ELF-1 (cell line): ENCODE results near the gene JAK1.
"Not testable (repeated sequence)": the region's sequence is repeated elsewhere in the genome, so short reads cannot be mapped to it uniquely, and the experiment has no call there.

Source experiments
- DNase-seq: peaks from one replicate; pipeline ENCODE4 v3.0.0-alpha.2; 2016; ENCODE audit warnings: low read depth, low spot score

JAK1 gene

DNA sequence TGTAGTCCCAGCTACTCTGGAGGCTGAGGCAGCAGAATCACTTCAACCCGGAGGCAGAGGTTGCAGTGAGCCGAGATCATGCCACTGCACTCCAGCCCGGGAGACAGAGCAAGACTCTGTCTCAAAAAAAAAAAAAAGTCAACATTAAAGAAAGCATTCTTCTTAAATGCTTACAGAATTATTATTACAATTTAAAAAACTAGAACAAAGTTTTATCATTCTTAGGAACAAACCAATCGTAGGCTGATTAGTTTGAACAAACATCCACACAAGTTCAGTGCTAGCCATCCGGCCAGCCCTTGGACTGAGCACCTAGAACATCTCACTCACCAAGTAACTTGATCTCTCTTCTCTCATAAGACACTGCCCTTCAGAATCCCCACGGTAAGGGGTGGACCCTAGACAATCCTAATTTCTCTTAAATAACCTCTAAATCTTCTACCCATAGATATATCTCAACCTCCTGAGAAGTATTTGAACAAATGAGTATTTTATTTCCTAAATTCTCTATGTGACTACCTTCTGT is 16.0 kb downstream of the JAK1 start:
- no peak for DNase-seq

DNA sequence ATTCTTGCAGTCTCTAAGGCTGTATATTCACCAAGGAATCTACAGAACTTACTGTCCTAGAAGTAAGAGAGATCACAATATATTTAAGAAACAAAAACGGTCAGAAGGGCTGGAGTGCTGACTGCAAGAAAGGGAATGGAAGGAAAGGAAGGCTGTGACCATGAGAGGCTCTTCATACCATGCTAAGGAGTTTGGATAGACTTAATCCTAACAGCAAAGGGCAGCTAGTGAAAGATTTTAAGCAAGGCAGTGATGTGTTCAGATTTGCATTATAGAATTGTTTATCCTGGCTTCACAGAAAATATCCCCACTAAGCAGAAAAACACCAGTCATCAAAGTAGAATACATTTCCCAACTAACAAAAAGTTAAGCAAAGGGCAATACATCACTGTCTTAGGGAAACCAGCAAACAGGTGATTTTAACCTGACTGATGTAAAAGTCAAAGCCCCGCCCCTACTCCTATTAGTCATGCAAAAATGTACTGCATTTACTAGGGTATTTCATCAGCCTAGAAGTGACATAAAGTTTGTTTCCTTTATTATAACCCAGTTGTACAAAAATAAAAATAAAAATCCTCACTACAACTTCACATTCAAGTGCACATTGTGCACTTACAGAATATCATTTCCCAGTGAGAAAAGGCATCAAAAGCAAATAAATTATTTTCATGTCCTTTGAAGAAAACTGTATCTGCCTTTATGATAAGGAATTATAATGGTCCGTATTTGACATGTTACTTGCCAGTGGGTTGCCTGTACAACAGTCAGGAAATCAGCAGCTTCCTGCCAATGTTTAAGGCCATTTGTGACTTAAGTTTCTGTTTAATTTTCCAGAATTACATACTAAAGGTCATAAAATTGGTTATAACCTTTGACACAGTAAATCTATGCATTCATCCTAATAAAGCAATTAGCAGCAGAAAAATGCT is 17.2 kb downstream of the JAK1 start:
- DNase-seq = no peak

DNA sequence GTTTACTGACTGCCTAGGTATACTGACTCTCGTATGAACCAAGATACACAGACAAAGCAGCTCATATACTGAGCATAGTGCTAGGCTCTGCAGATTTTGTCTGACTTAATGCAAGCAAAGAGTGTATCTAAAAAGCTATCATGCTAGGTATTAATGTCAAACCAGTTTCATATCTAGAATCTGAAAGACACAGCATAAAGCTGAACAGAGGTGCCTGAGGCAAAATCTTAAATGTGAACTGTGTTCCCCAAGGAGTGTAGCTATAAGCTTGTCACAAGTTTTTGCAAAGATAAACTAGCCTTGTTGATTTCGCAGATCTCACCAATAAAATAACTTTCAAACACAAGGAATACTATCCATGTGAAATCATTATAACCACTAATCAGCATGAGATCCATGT is 18.1 kb downstream of the JAK1 start:
- no peak for DNase-seq

DNA sequence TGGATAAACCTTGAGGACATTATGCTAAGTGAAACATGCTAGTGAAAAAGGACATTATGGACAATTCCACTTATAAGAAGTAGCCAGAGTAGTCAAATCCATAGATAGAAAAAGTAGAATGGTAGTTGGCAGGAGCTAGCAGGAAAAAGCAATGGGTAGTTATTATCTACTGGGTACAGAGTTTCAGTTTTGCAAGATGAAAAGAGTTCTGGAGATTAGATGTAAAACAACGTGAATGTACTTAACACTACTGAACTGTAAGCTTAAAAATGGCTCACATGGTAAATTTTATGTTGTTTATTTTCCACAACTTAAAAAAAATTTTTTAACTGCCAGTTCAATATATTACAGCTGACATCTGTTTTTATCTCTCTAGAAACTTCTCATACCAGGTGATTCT is 19.4 kb downstream of the JAK1 start:
- DNase-seq = no peak

DNA sequence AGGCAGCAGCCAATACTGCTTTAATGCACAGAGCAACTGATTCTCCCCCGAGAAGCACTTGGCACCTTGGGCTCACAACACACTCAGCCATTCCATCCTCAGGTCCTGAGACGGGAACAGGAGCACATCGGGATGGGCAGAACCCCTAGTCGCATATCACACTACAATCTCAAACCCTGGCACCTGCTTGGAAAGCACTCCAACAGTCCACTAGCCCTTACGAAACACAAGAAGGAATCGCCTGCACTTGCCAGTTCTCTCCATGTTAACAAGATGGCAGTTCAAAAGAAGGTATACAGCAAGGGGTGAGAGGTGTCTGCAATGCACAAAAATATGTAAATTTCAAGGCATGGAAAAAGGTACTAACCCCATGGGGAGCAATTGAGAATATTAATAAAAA is 21.4 kb downstream of the JAK1 start:
- DNase-seq = no peak

DNA sequence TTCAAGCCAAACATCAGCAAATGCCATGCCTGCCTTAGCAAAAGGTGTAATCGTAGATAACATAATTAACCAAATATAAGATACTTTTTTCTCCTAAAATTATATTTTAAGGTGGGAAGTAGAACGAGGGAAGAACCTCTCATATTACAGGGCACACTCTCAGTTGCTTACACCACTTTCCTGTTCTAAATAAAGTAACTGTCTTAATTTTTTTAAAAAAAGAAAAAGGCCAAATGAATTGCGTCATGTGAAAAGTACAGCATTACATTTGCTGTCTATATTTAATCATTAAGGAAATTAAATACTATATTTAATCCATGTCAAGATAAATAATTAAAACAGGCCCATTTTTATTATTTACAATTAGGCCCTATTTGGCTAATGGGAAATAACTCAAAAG is 23.7 kb downstream of the JAK1 start:
- DNase-seq = no peak

DNA sequence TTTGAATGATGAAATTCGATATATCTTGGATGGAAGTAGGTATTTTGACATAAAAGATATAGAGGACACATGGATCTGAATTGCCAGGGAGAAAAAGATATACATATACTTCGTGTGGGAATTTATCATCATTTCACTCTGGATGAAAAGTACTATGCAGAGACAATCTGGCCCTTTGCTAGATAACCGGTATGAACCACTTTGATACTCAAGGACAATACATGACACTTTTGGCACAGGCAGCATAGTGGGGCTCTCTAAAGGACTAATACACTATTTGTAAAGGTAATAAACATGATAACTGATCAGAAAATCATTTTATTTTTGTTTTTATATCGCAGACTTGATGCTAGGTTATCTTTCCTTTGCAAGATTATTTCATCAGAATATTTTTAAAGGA is 24.2 kb downstream of the JAK1 start:
- no peak for DNase-seq

DNA sequence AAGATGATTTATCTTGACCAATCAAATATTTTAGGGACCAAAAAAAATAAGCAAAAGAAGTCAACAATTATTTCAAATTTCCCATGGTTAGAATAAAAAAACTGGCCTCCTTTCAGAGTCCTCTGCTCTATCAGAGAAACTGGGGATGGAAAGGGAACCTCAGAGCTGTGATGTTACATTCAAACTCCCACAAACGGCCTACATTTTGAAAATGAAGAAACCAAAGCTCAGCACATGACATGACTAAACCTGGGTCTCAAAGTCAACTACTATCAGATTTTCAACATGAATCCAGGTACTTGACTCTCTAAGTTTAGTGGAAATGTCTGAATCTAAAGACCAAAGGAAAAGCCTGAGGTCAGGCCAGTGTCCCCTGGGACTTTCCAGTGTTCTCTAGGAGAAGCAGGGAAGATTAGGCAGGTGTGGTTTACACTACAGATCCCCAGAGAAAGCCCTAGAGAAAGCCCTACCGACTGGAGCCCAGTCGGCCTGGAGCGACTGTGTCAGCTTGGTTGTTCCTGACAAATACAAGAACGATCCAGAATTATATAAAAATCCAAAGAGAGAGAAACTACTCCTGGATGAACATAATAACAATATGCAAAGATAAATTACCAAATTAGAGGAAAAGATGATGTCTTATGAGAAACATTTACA is 24.8 kb downstream of the JAK1 start:
- DNase-seq = peak; percentile 35

DNA sequence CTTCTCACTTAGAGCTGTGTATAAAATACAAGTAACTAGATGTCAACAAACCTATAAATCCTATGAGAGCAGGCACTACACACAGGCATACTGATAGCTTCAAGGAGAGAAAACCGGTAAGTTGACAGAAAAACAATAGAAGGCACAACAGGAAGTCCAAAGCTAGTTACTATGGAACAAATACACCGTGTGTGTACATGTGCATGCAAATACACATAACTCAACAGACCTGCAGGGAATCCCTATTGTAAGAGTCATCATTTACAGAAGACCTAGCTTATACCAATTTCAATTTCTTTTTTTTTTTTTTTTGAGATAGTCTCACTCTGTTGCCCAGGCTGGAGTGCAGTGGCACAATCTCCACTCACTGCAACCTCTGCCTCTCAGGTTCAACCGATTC is 26.3 kb downstream of the JAK1 start:
- DNase-seq = no peak

DNA sequence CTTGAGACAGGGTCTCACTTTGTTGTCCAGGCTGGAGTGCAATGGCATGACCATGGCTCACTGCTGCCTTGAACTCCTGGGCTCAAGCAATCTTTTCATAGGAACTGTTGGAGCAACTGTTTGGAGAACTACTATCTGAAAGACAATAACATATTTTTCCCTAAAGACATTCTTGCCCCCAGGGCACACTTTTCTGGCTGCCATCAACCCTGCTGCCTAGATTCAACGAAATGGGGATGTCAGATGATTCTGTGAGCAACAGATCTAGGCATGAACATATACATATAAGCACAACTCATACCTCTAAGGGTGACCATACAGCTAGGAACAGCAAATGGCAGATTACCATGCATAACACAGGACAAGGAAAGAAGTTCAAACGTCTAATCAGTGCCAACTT is 27.4 kb downstream of the JAK1 start:
- no peak for DNase-seq

DNA sequence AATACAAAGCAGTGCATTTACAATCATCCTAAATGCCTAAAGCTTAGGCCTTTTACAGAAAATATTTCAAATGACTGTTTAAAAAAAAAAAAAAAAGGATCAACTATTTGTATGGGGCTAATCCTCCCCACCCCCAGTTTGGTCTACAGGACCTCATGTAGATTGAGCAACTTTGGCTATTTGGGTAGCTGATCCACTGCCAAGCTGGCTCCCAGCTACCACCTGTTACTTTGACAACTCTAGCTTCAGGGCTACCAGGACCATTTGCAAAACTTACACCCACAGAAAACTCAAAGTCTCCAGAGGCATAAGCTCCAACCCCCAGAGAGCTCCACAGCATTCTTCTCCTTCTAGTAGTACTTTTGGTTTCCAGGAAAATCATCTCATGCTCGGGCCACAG is 29.4 kb downstream of the JAK1 start:
- no peak for DNase-seq

DNA sequence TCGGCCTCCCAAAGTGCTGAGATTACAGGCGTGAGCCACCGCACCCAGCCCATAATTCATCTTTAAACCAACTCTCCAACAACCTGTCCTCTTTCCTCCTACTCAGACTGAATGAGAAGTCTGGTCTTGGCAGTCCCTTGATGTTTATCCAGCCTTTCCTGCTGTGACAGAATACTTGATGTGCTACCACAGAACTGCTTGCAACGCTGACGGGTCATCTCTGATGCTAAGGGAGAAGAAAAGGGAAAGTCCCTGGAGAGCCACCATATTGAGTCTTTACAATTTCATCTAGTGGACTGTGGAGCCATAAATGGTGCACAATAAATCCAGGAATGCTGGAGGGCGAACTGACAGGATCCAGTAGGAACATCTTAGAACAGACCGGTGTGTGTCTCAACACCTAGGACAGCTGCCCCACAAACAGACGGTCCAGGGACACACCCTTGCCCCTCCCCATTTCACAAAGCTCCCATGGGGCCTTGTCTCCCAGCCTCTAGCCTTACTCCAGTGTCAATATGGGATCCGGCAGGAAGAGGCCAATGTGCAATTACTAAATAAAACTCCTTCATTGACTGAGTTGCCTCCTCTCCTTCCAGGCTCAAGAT is 30.7 kb downstream of the JAK1 start:
- DNase-seq = no peak

DNA sequence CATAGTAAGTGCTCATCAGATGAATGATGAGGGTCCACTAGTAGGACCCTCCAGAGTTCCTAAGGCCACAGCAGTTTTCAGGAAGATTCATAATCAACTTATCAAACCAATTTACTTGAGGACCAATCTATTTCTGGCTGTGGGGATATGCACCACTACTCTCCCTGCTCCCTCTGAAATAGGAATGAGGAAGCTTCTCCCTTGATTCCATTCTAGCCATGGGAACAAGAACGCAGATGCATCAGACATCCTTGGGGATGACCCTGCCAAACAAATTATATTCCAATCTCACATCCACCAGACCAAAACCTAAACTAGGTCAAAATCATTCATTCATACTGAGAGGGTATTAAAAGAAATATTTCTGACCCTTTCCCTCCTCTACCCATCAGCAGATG is 31.5 kb downstream of the JAK1 start:
- DNase-seq = no peak

DNA sequence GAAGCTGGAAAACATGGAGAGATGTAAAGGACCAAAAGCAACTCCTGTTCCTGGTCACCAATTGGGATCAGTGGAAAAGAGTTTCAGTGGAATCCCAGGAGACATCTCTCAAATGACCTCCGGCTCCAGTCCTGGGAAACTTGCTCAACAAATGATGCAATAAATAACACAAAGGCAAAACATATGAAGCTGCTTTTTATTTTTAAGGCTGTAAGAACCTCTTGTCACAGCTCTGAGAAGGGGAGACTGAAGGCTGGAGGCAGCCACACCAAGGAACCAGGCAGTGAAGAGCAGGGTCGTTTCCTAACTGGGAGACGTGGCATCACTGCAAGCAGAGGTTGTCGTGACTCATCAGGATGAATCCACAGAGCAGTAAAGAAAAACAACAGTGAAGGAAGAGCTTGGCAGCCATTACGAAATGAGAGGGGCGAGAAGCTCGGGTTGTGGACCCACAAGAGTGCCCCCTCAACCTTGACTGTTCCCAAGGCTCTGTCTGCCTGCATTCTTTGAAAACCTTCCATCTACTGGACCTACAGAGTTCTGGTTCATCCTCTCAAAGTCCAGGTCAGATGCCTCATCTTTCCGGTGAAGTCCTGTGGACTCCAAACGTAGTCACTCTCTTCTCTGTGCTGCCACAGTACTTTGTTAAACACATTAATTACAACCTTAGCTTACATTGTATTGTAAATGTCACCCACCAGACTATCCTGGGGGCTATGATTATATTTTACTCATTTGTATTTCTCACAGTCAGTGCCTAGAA is 32.1 kb downstream of the JAK1 start:
- no peak for DNase-seq

DNA sequence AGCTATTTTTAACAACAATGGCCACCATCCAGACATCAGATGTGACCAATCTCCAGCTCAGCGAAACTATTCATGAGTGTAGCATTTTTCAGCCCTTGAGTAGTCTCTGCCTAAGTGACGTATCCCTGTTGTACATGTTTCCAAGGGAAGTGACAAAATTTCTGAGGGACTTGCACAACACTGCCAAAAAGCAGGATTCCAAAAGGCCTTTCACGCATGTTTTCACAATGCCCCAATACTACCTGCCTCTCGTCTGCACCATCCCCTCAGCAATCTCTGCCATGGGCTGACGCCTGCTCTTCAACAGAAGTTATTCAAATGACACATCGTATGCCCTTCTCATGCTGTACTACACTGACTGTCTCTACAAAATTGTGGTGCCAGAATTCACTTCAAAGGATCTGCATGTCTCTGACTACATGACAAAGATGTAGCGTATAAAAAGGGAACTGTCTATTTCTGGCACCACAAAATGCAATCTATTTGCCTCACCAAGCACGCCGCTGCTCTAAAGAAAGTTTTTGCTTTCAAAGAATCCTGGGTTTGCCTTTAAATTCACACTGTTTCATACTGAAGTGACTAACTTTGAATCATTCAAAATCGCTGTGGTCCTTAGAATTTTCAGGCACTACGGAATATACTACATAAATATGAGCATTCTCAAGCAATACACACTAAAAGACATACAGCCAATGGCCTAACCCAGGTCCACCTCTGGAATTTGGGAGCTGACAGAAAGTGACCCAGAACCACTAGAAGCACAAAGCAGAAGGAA is 32.9 kb downstream of the JAK1 start:
- no peak for DNase-seq

DNA sequence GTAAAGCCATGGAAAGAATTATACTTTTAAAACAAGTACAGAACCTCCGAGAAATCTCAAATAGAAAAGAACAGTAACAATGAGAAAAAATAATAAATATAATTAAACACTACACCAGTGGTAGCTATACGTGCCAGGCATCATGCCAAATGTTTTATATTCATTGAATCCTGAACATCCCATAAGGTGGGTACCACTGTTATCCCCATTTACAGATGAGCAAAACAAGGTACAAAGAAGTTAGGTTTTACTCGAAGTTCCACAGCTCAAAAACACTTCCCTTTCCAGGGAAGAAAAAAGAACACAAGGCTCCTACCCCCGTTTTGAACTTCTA is 33.4 kb downstream of the JAK1 start:
- no peak for DNase-seq

DNA sequence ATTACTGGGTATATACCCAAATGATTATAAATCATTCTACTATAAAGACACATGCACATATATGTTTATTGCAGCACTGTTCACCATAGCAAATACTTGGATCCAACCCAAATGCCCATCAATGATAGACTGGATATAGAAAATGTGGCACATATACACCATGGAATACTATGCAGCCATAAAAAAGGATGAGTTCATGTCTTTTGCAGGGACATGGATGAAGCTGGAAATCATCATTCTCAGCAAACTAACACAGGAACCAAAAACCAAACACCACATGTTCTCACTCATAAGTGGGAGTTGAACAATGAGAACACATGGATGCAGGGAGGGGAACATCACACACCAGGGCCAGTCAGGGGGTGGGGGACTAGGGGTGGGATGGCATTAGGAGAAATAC is 35.7 kb downstream of the JAK1 start:
- DNase-seq = not testable (repeated sequence)

DNA sequence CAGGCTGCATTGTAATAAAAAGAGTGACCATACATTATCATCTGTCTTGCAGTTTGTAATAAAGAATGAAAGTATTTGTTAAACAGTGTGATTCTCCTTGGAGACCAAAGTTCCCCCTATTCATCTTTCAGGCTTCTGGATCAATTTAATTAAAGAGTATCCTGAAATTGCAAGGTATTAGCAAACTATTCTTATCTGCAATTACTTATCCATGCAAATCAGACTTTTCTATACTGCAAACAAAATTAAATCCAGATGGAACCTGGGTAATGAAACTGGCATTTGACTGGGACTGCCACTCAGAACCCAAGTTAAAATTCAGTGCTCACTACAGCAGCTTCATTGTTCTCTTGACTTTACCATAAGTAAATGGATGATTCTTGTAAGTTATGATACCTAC is 37.1 kb downstream of the JAK1 start:
- no peak for DNase-seq

DNA sequence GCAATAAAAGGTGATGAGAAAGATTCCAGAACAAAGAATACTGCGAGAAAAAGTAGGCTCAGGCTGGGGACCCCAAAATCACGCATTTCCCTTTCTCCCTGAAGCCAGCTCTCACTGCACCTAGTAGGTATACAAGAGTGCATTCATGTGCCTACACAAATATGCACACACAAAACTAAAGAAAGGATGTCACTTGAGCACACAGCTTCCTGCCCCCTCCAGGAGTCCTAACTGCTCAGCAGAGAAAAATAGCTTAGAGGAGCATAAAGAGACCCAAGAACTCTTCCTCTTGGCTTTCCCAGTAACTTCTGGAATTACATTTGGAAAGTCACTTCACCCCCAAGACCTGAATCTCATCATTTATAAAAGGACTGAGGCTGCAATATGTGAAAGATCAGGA is 38.0 kb downstream of the JAK1 start:
- DNase-seq = no peak

DNA sequence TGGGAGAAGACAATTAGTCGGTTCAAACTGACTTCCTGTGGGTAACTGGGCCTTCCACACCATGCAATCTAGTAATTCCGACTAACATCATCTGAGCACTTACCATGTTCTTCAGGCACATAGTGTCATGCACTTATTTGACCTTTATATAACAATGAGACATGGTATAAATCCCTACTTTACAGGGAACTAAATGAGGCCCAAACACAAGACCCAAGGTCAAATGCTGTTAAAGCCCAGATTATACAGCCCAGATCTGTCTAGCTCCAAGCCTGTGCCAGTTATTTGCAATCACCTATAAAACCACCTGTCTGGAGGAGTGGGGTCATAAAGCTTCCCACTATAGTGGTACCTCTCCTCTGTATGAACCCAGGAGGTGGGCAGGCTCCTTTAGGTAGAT is 40.8 kb downstream of the JAK1 start:
- no peak for DNase-seq

DNA sequence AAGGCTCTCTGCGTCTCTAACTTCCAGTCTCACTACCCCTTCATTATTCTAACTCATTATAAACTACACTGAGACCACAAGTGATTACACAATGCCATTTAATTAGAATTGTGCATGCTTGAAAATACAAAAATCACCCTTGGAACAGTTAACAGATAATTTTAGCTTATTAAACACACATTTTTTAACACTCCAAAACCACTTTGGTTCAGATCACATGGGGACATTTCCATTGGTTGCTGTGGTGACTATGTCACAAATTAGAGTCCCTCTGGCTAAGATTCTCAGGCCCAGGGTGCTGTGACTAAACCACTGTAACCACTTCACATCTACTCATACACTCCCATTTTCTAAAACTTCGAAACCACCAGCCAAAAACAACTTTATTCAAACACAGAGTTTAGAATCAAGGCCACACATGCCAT is 43.0 kb downstream of the JAK1 start:
- no peak for DNase-seq
